Ammon's horn (tissue), 1 donor: ENCODE data around the gene CABP4.
A peak's percentile ranks its signal among the peaks of the same experiment; 100 is the strongest.

Source experiments
- DNase-seq: peaks from one replicate; pipeline ENCODE4 v3.0.0-alpha.2; 2016; ENCODE audit warnings: low spot score

The CABP4 gene

GRCh38 chr11:67496113-67496512 is 41.0 kb downstream of the CABP4 start:
- no peak for DNase-seq

GRCh38 chr11:67497656-67498291 is 42.6 kb downstream of the CABP4 start:
- DNase-seq = no peak

- DNase-seq = no peak
These were observed 43.4 kb downstream of the CABP4 start for GRCh38 chr11:67498544-67498972.

GRCh38 chr11:67499808-67500483 is 44.8 kb downstream of the CABP4 start:
- no peak for DNase-seq

GRCh38 chr11:67500484-67500821 is 45.3 kb downstream of the CABP4 start:
- DNase-seq = no peak

- DNase-seq = no peak
These were observed 45.9 kb downstream of the CABP4 start for GRCh38 chr11:67500831-67501715.

- DNase-seq = no peak
These were observed 46.7 kb downstream of the CABP4 start for GRCh38 chr11:67501854-67502253.

- DNase-seq = no peak
These were observed 47.3 kb downstream of the CABP4 start for GRCh38 chr11:67502328-67502979.

- DNase-seq = no peak
These were observed 48.2 kb downstream of the CABP4 start for GRCh38 chr11:67503119-67504004.

GRCh38 chr11:67504005-67504949 is 49.1 kb downstream of the CABP4 start:
- no peak for DNase-seq

GRCh38 chr11:67504950-67505581 is 49.9 kb downstream of the CABP4 start, which contains the start of gene PITPNM1:
Gene PITPNM1 (minus strand): TSS chr11:67505363. CDS start chr11:67504180, 1,183 bp downstream.
- peak; percentile 54 for DNase-seq

GRCh38 chr11:67505605-67506396 is 50.6 kb downstream of the CABP4 start:
- peak; percentile 93 for DNase-seq

- DNase-seq = no peak
These were observed 51.4 kb downstream of the CABP4 start for GRCh38 chr11:67506426-67507051.

GRCh38 chr11:67507242-67507863 is 52.2 kb downstream of the CABP4 start:
- DNase-seq = no peak

GRCh38 chr11:67507864-67508485 is 52.8 kb downstream of the CABP4 start, which contains the start of gene CDK2AP2:
Gene CDK2AP2 (minus strand): TSS chr11:67508162. CDS start chr11:67508082, 80 bp downstream.
- DNase-seq = peak; percentile 99

GRCh38 chr11:67508486-67509121 is 53.5 kb downstream of the CABP4 start:
- peak; percentile 97 for DNase-seq

- no peak for DNase-seq
These were observed 54.8 kb downstream of the CABP4 start for GRCh38 chr11:67510023-67510345.
